Measurements from ENCODE around the gene CBR3. TPM values are rescaled to one million over a fixed set of nuclear protein-coding genes. Genes with fewer than 3 reads are reported as not detected.

The CBR3 gene
- total and polyA plus RNA-seq, 9 of the 15 experiments (the other 6 are each of a cell fraction or from before 2014, with no cell fraction given), result not detected

- TF ChIP-seq HDAC3 (IDR thresholded peaks at IDR 0.05; ENCODE audit: borderline replicate concordance, partially characterized antibody) (no peak), PKNOX1 (IDR thresholded peaks at IDR 0.05) (peak; percentile 76), PHB2 (IDR thresholded peaks at IDR 0.05; ENCODE audit: low read depth) (no peak), KLF1 (tag; IDR thresholded peaks at IDR 0.05) (no peak), RCOR1 (IDR thresholded peaks at IDR 0.05; ENCODE audit: borderline replicate concordance in 1 of 2, low read depth in 2 of 2, low read length in 2 of 2) (no peak), ERF (CRISPR knock-in tag; IDR thresholded peaks at IDR 0.05) (no peak), NBN (IDR thresholded peaks at IDR 0.05; ENCODE audit: low read depth) (no peak), JUND (IDR thresholded peaks at IDR 0.05; ENCODE audit: borderline replicate concordance, low read depth, low read length) (no peak), JUND (tag; IDR thresholded peaks at IDR 0.05; ENCODE audit: borderline replicate concordance, low read depth, low read length) (no peak; the same call in 2 of the 3 replicates), ZNF324 (CRISPR knock-in tag; IDR thresholded peaks at IDR 0.05) (no peak), DACH1 (IDR thresholded peaks at IDR 0.05; ENCODE audit: partially characterized antibody) (no peak), FOXP1 (CRISPR knock-in tag; IDR thresholded peaks at IDR 0.05) (no peak), ZNF408 (CRISPR knock-in tag; IDR thresholded peaks at IDR 0.05; ENCODE audit: low read depth) (no peak), MAZ (CRISPR knock-in tag; conservative IDR thresholded peaks at IDR 0.05 in 1 of 2, IDR thresholded peaks at IDR 0.05 in 1 of 2) (no peak), ZNF76 (CRISPR knock-in tag; IDR thresholded peaks at IDR 0.05; ENCODE audit: borderline replicate concordance) (no peak), PHF8 (IDR thresholded peaks at IDR 0.05; ENCODE audit: borderline replicate concordance, low read length) (no peak), ZNF239 (CRISPR knock-in tag; IDR thresholded peaks at IDR 0.05) (no peak), SRSF3 (IDR thresholded peaks at IDR 0.05; ENCODE audit: insufficient read depth, low read length) (no peak), ZNF77 (CRISPR knock-in tag; IDR thresholded peaks at IDR 0.05) (no peak), KDM1A (IDR thresholded peaks at IDR 0.05) (no peak), CBFB (CRISPR knock-in tag; IDR thresholded peaks at IDR 0.05) (no peak), BRD9 (IDR thresholded peaks at IDR 0.05; ENCODE audit: low read depth, partially characterized antibody) (no peak), DPF2 (IDR thresholded peaks at IDR 0.05) (0 out of 2 replicates have a peak, but pooled peaks have one; percentile 35), GATA2 (CRISPR knock-in tag; IDR thresholded peaks at IDR 0.05) (peak; percentile 86), PRMT5 (CRISPR knock-in tag; IDR thresholded peaks at IDR 0.05) (no peak)
- TF ChIP-seq, protein P1, sequence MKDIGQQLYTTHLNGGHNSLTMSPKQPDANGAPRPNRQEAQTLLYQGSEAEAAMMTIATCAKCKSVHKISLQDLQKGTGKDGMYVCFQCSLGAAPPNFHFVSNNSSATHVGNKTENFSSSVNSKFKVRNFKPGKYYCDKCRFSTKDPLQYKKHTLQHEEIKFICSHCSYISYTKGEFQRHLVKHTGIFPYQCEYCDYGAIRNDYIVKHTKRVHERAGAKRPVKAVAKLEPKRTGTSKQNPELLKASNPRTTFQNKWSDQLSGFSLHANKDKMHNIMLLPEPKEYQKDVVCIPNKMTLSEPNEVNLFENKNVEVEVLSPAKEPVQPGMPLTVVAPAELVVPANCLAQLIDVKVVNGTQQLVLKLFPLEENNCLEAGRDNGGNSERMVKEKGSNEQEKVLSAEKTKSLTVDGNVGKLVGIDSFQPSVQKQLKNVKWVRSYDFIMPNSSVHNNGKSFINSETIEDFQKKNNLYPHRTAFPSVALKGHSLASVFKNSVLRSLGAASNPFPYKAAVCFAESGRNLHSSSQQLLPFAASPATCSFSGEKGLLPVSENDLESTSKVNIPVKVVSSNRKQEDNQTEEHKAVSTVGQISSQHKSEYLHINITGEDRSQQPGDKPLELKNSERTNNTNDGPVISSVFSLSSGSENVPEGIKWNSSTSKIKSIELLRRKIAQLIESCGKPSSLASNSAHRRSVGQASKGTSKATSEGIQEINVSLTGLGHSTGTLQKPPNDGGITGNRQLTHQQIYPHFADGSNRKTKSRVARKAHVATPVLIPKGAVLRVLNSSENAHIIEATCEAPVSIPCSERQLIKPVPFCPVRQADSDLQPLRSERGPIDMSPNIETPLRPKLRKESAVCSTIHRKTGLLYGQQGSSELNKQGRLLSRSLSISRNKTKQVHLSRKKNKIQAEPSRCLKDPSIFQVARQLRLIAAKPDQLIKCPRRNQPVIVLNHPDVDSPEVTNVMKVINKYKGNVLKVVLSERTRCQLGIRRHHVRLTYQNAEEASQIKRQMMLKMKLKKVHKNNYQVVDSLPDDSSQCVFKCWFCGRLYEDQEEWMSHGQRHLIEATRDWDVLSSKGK (CRISPR knock-in tag; IDR thresholded peaks at IDR 0.05), result no peak
- TF ChIP-seq, protein P2, sequence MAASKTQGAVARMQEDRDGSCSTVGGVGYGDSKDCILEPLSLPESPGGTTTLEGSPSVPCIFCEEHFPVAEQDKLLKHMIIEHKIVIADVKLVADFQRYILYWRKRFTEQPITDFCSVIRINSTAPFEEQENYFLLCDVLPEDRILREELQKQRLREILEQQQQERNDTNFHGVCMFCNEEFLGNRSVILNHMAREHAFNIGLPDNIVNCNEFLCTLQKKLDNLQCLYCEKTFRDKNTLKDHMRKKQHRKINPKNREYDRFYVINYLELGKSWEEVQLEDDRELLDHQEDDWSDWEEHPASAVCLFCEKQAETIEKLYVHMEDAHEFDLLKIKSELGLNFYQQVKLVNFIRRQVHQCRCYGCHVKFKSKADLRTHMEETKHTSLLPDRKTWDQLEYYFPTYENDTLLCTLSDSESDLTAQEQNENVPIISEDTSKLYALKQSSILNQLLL (CRISPR knock-in tag; IDR thresholded peaks at IDR 0.05; ENCODE audit: borderline replicate concordance), result no peak
Observed at GRCh38 chr21:36166705-36167104, 31.8 kb downstream of the CBR3 start (continued).

Data from K562 (cell line).